Rectal smooth muscle tissue (tissue), 1 donor: Measurements from ENCODE around the gene ZBTB25.

Experiments
- H3K27ac ChIP-seq: one replicate; pipeline ENCODE4 v1.7.0; 2013; ENCODE audit warnings: low read depth, low read length, inconsistent platforms
- H3K27me3 ChIP-seq: one replicate; pipeline ENCODE4 v1.7.0; 2013; ENCODE audit warnings: low read length; ENCODE audit not compliant: control insufficient read depth, insufficient read depth
- H3K36me3 ChIP-seq: one replicate; pipeline ENCODE4 v1.7.0; 2013; ENCODE audit warnings: low read length; ENCODE audit not compliant: control insufficient read depth, insufficient read depth
- H3K4me1 ChIP-seq: one replicate; pipeline ENCODE4 v1.7.0; 2013; ENCODE audit warnings: low read length; ENCODE audit not compliant: control insufficient read depth, insufficient read depth
- H3K4me3 ChIP-seq: one replicate; pipeline ENCODE4 v1.7.0; 2013; ENCODE audit warnings: low read length
- H3K9ac ChIP-seq: one replicate; pipeline ENCODE4 v1.7.0; 2013; ENCODE audit warnings: low read length

The ZBTB25 gene

DNA sequence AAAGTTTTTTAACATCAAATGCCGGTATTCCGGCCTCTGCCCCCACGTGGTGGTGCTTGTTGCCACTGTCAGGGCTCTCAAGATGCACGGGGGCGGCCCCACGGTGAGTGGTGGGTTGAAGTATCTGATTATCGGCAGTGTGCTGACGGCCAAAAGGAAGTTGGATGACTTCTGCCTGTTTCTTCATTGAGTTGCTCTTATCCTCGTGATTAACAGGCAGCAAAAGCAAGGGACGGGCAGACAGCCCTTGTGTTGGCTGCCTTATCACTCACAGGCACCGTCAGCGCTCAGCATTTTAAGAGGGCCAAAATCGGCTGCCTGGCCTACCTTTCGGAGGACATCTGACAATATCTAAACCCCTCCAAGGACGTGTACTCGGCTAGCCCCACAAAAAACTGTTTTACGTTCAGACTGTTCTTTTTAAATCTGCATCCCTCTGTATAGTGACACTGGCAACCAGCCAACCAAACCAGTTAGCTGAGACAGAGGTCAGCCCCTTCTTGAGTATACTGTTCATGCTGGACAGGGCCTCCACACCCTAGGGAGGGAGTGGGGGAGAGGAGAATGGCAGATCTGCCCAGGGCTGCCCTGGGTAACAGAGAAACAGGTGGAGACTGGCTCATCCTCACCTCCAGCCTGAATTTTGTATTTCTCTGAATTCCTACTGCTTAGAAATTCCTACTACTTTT is 61.2 kb downstream of the ZBTB25 start:
- H3K9ac ChIP-seq: no peak overlapping the region
- H3K27me3 ChIP-seq: no peaks in the 10 kb centered on the region
- H3K27ac ChIP-seq: no peak overlapping the region
- peaks cover 13% of the 10 kb centered on the region for H3K36me3 ChIP-seq
- H3K4me1 ChIP-seq: no peaks in the 10 kb centered on the region
- H3K4me3 ChIP-seq: no peak overlapping the region

- Histone ChIP-seq H3K36me3 (peaks cover 16% of the 10 kb centered on the region), H3K27me3 (no peaks in the 10 kb centered on the region), H3K9ac (no peak overlapping the region), H3K4me3 (no peak overlapping the region), H3K27ac (no peak overlapping the region), H3K4me1 (no peaks in the 10 kb centered on the region)
These were observed 63.1 kb downstream of the ZBTB25 start for GRCh38 chr14:64440494-64440893.

- Histone ChIP-seq H3K27ac (no peak overlapping the region), H3K9ac (no peak overlapping the region), H3K27me3 (no peaks in the 10 kb centered on the region), H3K4me1 (no peaks in the 10 kb centered on the region), H3K36me3 (peaks cover 16% of the 10 kb centered on the region), H3K4me3 (no peak overlapping the region)
These were observed 64.5 kb downstream of the ZBTB25 start for GRCh38 chr14:64439141-64439540.

GRCh38 chr14:64438181-64438841 is 65.3 kb downstream of the ZBTB25 start:
- Histone ChIP-seq H3K27ac (no peak overlapping the region), H3K27me3 (no peaks in the 10 kb centered on the region), H3K36me3 (peaks cover 12% of the 10 kb centered on the region), H3K4me1 (no peaks in the 10 kb centered on the region), H3K4me3 (no peak overlapping the region), H3K9ac (no peak overlapping the region)

GRCh38 chr14:64434528-64434927 is 69.1 kb downstream of the ZBTB25 start:
- Histone ChIP-seq H3K4me3 (no peak overlapping the region), H3K27ac (no peak overlapping the region), H3K27me3 (no peaks in the 10 kb centered on the region), H3K9ac (no peak overlapping the region), H3K36me3 (peaks cover 8% of the 10 kb centered on the region), H3K4me1 (no peaks in the 10 kb centered on the region)

GRCh38 chr14:64423987-64424386 is 79.7 kb downstream of the ZBTB25 start:
- Histone ChIP-seq H3K4me1 (no peaks in the 10 kb centered on the region), H3K27me3 (no peaks in the 10 kb centered on the region), H3K36me3 (peaks cover 13% of the 10 kb centered on the region), H3K9ac (no peak overlapping the region), H3K27ac (no peak overlapping the region), H3K4me3 (no peak overlapping the region)

DNA sequence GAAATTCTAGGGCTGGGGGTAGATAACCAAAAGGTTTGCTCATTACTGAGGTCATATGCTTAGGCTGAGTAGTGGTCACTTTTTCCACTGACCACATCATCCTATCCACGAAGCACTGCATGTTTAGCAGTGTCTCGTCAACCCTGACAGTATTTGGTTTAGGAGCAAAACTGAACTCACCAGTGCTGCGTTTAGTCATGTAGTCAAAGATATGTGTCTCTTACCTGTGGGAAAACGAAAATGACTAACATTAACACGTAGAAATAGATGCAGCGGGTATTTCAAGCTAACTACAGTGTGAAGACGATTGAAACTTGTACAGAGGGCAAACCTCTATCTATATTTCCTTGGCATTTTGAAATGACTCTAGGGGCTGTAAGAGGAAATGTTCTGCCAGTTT is 80.9 kb downstream of the ZBTB25 start:
- Histone ChIP-seq H3K4me3 (no peak overlapping the region), H3K4me1 (no peaks in the 10 kb centered on the region), H3K27ac (no peak overlapping the region), H3K9ac (no peak overlapping the region), H3K36me3 (peaks cover 15% of the 10 kb centered on the region), H3K27me3 (no peaks in the 10 kb centered on the region)

GRCh38 chr14:64422005-64422404 is 81.6 kb downstream of the ZBTB25 start:
- H3K36me3 ChIP-seq: peaks cover 16% of the 10 kb centered on the region

GRCh38 chr14:64421166-64421565 is 82.5 kb downstream of the ZBTB25 start:
- Histone ChIP-seq H3K27me3 (no peaks in the 10 kb centered on the region), H3K4me3 (no peak overlapping the region), H3K9ac (no peak overlapping the region), H3K36me3 (peaks cover 16% of the 10 kb centered on the region), H3K4me1 (no peaks in the 10 kb centered on the region), H3K27ac (no peak overlapping the region)

More at GRCh38 chr14:64422005-64422404, 81.6 kb downstream of the ZBTB25 start:
- Histone ChIP-seq H3K27me3 (no peaks in the 10 kb centered on the region), H3K4me1 (no peaks in the 10 kb centered on the region), H3K27ac (no peak overlapping the region), H3K4me3 (no peak overlapping the region), H3K9ac (no peak overlapping the region)

- no peaks in the 10 kb centered on the region for H3K27me3 ChIP-seq
- peaks cover 18% of the 10 kb centered on the region for H3K36me3 ChIP-seq
- H3K4me1 ChIP-seq: no peaks in the 10 kb centered on the region
- no peak overlapping the region for H3K9ac ChIP-seq
- no peak overlapping the region for H3K27ac ChIP-seq
- no peak overlapping the region for H3K4me3 ChIP-seq
These were observed 84.6 kb downstream of the ZBTB25 start for GRCh38 chr14:64419003-64419402.

GRCh38 chr14:64417771-64418125 is 85.9 kb downstream of the ZBTB25 start:
- H3K27me3 ChIP-seq: no peaks in the 10 kb centered on the region
- no peak overlapping the region for H3K4me3 ChIP-seq
- H3K36me3 ChIP-seq: peaks cover 18% of the 10 kb centered on the region
- H3K27ac ChIP-seq: no peak overlapping the region
- H3K9ac ChIP-seq: no peak overlapping the region
- no peaks in the 10 kb centered on the region for H3K4me1 ChIP-seq

DNA sequence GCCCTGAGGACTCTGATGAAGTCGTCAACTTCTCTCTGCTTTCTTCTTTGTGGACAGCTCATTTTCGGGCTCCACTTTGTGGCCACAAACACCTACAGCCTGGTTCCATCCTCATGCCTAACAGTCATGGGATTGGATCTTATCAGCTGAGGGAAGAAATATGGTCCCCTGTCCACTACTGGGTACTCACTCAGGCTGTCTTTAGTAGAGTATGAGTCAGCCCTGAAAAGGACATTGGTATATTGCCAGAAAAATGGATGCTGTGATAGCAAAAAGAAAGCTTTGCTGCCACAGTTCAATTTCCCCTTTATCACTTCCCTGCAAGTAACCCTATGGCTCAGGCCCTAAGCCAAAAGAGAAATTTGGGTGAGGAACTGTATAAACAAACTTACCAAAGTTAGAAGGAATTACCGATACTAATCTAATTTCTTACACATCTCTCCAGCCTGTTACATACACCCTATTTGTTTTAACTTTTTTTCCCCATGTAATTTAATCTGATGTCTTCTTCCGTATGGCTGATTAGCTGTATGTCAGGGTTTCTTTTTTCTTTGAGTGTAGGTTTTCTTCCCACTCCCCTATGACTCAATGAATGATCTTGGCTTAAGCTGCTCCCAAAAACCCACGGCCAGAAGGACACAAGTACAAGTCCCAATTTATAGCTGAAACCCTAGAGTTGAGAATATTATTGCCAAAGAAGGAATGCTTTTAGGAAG is 86.4 kb downstream of the ZBTB25 start:
- peaks cover 18% of the 10 kb centered on the region for H3K36me3 ChIP-seq

More for the DNA sequence above, 86.4 kb downstream of the ZBTB25 start:
- H3K4me3 ChIP-seq: no peak overlapping the region
- no peaks in the 10 kb centered on the region for H3K4me1 ChIP-seq
- H3K27me3 ChIP-seq: no peaks in the 10 kb centered on the region
- no peak overlapping the region for H3K27ac ChIP-seq
- H3K9ac ChIP-seq: no peak overlapping the region
